DOHH2 (cell line): ENCODE data around the gene NME4.
A peak's percentile ranks its signal among the peaks of the same experiment; 100 is the strongest.

Experiments used
- H3F3A ChIP-seq: fragments of 200-600 bp; sonication (generic), shearing (Covaris generic); 2 replicates; pipeline ENCODE4 v1.6.0; 2016; ENCODE audit warnings: antibody characterized with exemption, mild to moderate bottlenecking; ENCODE audit not compliant: control insufficient read depth, insufficient read depth
- H3K27ac ChIP-seq: fragments of 200-600 bp; sonication (generic); 2 replicates; pipeline ENCODE4 v1.5.1; 2014; ENCODE audit warnings: low read depth, mild to moderate bottlenecking, low read length, moderate library complexity
- H3K27me3 ChIP-seq: fragments of 200-600 bp; sonication (generic); 2 replicates; pipeline ENCODE4 v1.6.1; 2014; ENCODE audit warnings: mild to moderate bottlenecking, low read length, mixed read lengths; ENCODE audit not compliant: control insufficient read depth
- H3K36me3 ChIP-seq: fragments of 200-600 bp; sonication (generic); 2 replicates; pipeline ENCODE4 v1.6.1; 2014; ENCODE audit warnings: mild to moderate bottlenecking, low read length, moderate library complexity, mixed read lengths; ENCODE audit not compliant: control insufficient read depth
- H3K4me1 ChIP-seq: fragments of 200-600 bp; sonication (generic); 2 replicates; pipeline ENCODE4 v1.6.1; 2014; ENCODE audit warnings: mild to moderate bottlenecking, low read length, mixed read lengths; ENCODE audit not compliant: control insufficient read depth
- H3K4me2 ChIP-seq: fragments of 200-600 bp; sonication (generic); 2 replicates; pipeline ENCODE4 v1.6.0; 2014; ENCODE audit warnings: mild to moderate bottlenecking, low read length, moderate library complexity
- H3K4me3 ChIP-seq: fragments of 200-600 bp; sonication (generic); 2 replicates; pipeline ENCODE4 v1.5.1; 2014; ENCODE audit warnings: mild to moderate bottlenecking, low read length, mixed read lengths
- H3K79me2 ChIP-seq: fragments of 200-600 bp; sonication (generic); 2 replicates; pipeline ENCODE4 v1.6.1; 2014; ENCODE audit warnings: mild to moderate bottlenecking, low read length, mixed read lengths; ENCODE audit not compliant: control insufficient read depth
- H3K9me2 ChIP-seq: fragments of 200-600 bp; sonication (generic); replicated peaks from 2 replicates; pipeline ENCODE4 v1.6.1; 2014; ENCODE audit warnings: mild to moderate bottlenecking, low read length, mixed read lengths; ENCODE audit not compliant: control insufficient read depth
- H3K9me3 ChIP-seq: fragments of 200-600 bp; sonication (generic); 2 replicates; pipeline ENCODE4 v1.6.1; 2014; ENCODE audit warnings: antibody characterized with exemption, low read length, mixed read lengths; ENCODE audit not compliant: control insufficient read depth, insufficient read depth
- H4K20me1 ChIP-seq: fragments of 200-600 bp; sonication (generic); 2 replicates; pipeline ENCODE4 v1.6.0; 2014; ENCODE audit warnings: low read depth, mild to moderate bottlenecking, antibody characterized with exemption, low read length, moderate library complexity; ENCODE audit not compliant: control insufficient read depth, insufficient read depth
- EZH2phosphoT487 ChIP-seq: fragments of 200-600 bp; sonication (generic); IDR thresholded peaks from 2 replicates; pipeline ENCODE4 v1.6.1; 2017; ENCODE audit warnings: borderline replicate concordance, mild to moderate bottlenecking, antibody characterized with exemption, low read length, moderate library complexity, mixed read lengths
- TF ChIP-seq, protein P1 (sequence below): fragments of 200-600 bp; sonication (generic); IDR thresholded peaks from one replicate; pipeline ENCODE4 v1.5.1; 2014; ENCODE audit warnings: antibody characterized with exemption, mild to moderate bottlenecking, low read depth, low read length; ENCODE audit not compliant: poor library complexity, severe bottlenecking

The NME4 gene

DNA sequence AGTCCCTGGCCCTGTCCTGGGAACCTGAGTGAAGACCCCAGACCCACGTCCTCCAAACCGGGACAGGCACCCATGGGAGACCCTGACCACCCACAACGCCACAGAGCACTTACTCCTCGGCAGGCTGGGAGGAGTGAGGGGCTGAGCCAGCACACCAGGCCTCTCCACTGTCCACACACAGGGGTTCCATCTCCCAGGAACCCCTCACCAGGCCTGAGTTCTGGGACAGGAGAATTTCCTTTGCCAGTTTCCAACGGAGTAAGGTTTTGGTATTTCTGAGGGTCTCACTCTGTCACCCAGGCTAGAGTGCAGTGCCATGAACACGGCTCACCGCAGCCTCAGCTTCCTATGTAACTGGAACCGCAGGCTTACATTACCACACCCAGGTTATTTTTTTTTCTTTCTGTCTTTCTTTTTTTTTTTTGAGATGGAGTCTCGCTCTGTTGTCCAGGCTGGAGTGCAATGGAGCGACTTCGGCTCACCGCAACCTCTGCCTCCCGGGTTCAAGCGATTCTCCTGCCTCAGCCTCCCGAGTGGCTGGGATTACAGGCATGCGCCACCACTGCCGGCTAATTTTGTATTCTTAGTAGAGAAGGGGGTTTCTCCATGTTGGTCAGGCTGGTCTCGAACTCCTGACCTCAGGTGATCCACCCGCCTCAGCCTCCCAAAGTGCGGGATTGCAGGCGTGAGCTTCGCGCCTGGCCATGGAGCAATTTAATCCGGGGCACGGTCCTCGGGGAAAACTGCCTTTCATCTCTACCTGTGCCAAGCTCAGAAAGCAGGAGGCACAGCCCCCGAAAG is 16.8 kb upstream of the NME4 start:
- no peak overlapping the region for H3K27ac ChIP-seq
- H3K27me3 ChIP-seq = no peaks in the 10 kb centered on the region
- H3K4me3 ChIP-seq = peak overlapping the region; percentile 91
- peaks cover 19% of the 10 kb centered on the region for H3K36me3 ChIP-seq
- H3F3A ChIP-seq = peaks cover 22% of the 10 kb centered on the region
- peak overlapping the region; percentile 94 for H3K4me2 ChIP-seq
- H4K20me1 ChIP-seq = peaks cover 5% of the 10 kb centered on the region; the same call in 1 of the 2 replicates
- no peaks in the 10 kb centered on the region for H3K9me2 ChIP-seq
- peaks cover 40% of the 10 kb centered on the region for H3K79me2 ChIP-seq
- H3K4me1 ChIP-seq = peaks cover 23% of the 10 kb centered on the region
- TF ChIP-seq, protein P1, sequence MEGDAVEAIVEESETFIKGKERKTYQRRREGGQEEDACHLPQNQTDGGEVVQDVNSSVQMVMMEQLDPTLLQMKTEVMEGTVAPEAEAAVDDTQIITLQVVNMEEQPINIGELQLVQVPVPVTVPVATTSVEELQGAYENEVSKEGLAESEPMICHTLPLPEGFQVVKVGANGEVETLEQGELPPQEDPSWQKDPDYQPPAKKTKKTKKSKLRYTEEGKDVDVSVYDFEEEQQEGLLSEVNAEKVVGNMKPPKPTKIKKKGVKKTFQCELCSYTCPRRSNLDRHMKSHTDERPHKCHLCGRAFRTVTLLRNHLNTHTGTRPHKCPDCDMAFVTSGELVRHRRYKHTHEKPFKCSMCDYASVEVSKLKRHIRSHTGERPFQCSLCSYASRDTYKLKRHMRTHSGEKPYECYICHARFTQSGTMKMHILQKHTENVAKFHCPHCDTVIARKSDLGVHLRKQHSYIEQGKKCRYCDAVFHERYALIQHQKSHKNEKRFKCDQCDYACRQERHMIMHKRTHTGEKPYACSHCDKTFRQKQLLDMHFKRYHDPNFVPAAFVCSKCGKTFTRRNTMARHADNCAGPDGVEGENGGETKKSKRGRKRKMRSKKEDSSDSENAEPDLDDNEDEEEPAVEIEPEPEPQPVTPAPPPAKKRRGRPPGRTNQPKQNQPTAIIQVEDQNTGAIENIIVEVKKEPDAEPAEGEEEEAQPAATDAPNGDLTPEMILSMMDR = no peak
- no peak for TF ChIP-seq EZH2phosphoT487
- no peaks in the 10 kb centered on the region for H3K9me3 ChIP-seq

DNA sequence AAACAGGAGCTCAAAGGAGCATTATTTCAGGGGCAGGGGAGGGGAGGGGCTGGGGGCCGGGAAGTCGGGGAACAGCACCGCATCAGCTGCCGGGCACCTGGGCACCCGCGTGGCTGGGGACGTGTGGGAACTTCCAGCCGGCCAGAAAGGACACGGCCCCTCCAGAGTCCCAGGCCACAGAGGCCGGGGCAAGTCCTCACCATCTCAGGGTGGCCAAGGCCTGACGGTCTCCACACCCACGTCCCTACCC is 16.3 kb upstream of the NME4 start:
- Histone ChIP-seq H3K4me2 (peak overlapping the region; percentile 94), H3K9me3 (no peaks in the 10 kb centered on the region), H3F3A (peaks cover 22% of the 10 kb centered on the region), H4K20me1 (peaks cover 5% of the 10 kb centered on the region; the same call in 1 of the 2 replicates), H3K27me3 (no peaks in the 10 kb centered on the region), H3K4me3 (peak overlapping the region; percentile 91), H3K36me3 (peaks cover 17% of the 10 kb centered on the region), H3K27ac (no peak overlapping the region), H3K9me2 (no peaks in the 10 kb centered on the region), H3K79me2 (peaks cover 40% of the 10 kb centered on the region), H3K4me1 (peaks cover 23% of the 10 kb centered on the region)
- no peak for TF ChIP-seq EZH2phosphoT487
- TF ChIP-seq, protein P1 = no peak

DNA sequence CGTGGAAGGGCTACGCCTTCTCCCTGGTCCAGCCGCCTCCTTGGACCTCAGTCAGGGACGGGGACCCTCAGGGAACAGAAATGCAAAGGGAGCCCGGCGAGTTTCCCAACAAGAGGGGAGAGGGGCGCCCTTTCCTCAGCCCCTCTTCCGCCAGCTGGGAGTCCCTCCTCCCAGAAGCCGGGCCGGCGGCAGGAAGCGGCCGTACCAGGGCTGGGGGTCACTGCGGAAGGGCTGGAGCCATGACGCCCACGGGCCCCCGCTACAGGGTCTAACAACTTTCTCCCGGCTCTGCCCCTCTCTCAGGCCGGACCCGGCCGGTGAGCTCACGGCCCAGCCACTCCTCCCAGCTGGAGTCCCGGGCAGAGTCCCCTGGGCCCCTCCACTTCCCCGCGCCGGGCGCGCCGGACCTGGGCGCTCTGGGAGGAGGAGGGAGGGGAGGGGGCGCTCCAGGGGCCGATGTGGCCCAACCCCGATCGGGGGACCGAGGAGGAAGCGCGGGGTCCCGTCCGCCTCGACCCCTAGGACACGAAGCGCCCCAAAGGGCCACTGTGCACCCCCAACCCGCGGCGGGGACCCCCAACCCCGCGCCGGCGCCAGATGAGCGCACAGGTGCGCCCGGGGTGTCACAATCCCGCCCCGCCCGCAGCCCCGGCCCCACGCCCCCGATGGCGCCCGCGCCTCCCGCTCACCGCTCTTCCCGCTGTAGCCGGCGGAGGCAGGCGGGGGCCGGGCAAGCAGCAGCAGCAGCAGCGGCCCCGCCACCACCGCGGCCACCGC is 15.8 kb upstream of the NME4 start:
- Histone ChIP-seq H3K4me3 (peak overlapping the region; percentile 91), H3K4me1 (peaks cover 25% of the 10 kb centered on the region), H3K9me3 (no peaks in the 10 kb centered on the region), H3K4me2 (peak overlapping the region; percentile 94), H3K79me2 (peaks cover 40% of the 10 kb centered on the region), H3K9me2 (no peaks in the 10 kb centered on the region), H4K20me1 (peaks cover 5% of the 10 kb centered on the region; the same call in 1 of the 2 replicates), H3K27ac (peak overlapping the region; percentile 21; the same call in 1 of the 2 replicates), H3F3A (peaks cover 27% of the 10 kb centered on the region), H3K27me3 (no peaks in the 10 kb centered on the region), H3K36me3 (peaks cover 20% of the 10 kb centered on the region)
- TF ChIP-seq EZH2phosphoT487 = no peak
- TF ChIP-seq, protein P1 = no peak
